ENCODE data around the gene MDC1. TPM values are rescaled to one million over a fixed set of nuclear protein-coding genes. Genes with fewer than 3 reads are reported as not detected.

MDC1 gene
- total RNA-seq, 1 donor from 2014 or later: 10.2 TPM

Other genes with a start within 250 kb of the MDC1 start
- gene HLA-E, start 227.8 kb downstream of the MDC1 start, total RNA-seq: 524 and 663 TPM in 2 replicates
- gene GNL1, start 160.8 kb downstream of the MDC1 start, total RNA-seq: 62.7 and 69.2 TPM in 2 replicates
- 4.0 and 4.5 TPM in 2 replicates for gene PRR3, start 160.0 kb downstream of the MDC1 start, total RNA-seq
- gene ABCF1, start 145.8 kb downstream of the MDC1 start, total RNA-seq: 53.0 and 67.9 TPM in 2 replicates
- gene PPP1R10, start 100.0 kb downstream of the MDC1 start, total RNA-seq: 12.5 and 18.6 TPM in 2 replicates
- 48.8 and 57.7 TPM in 2 replicates for gene MRPS18B, start 99.4 kb downstream of the MDC1 start, total RNA-seq
- gene ATAT1, start 90.4 kb downstream of the MDC1 start, total RNA-seq: 2.6 and 2.8 TPM in 2 replicates
- gene C6orf136, start 70.1 kb downstream of the MDC1 start, total RNA-seq: 1.8 and 2.3 TPM in 2 replicates
- 46.9 and 61.2 TPM in 2 replicates for gene DHX16, start 44.3 kb downstream of the MDC1 start, total RNA-seq
- gene PPP1R18, start 30.6 kb downstream of the MDC1 start, total RNA-seq: 57.4 and 58.3 TPM in 2 replicates
- gene NRM, start 26.3 kb downstream of the MDC1 start, total RNA-seq: 2.4 and 2.5 TPM in 2 replicates
- 537 and 757 TPM in 2 replicates for gene TUBB, start 3.1 kb upstream of the MDC1 start, total RNA-seq
- 46.6 and 107 TPM in 2 replicates for gene FLOT1, start 25.4 kb upstream of the MDC1 start, total RNA-seq
- 90.2 and 122 TPM in 2 replicates for gene IER3, start 27.3 kb upstream of the MDC1 start, total RNA-seq
- gene DDR1, start 167.2 kb upstream of the MDC1 start, total RNA-seq: 5.9 and 7.4 TPM in 2 replicates
- gene GTF2H4, start 190.9 kb upstream of the MDC1 start, total RNA-seq: 12.5 and 19.5 TPM in 2 replicates
- gene VARS2, start 197.0 kb upstream of the MDC1 start, total RNA-seq: 15.9 and 24.8 TPM in 2 replicates
- not detected in 2 replicates for gene SFTA2, start 214.9 kb upstream of the MDC1 start, total RNA-seq
- not detected in 2 replicates for gene MUCL3, start 223.7 kb upstream of the MDC1 start, total RNA-seq

Measured in pulmonary artery endothelial cell (primary cell).